Epithelial cell of esophagus (primary cell): Measurements from ENCODE around the gene UBE2J1.

ENCODE experiments used
- DNase-seq: peaks from one replicate; pipeline ENCODE4 v3.0.0; 2010; ENCODE audit warnings: low read depth
- H3K4me3 ChIP-seq: 2 replicates; pipeline ENCODE4 v1.5.1; 2011; ENCODE audit warnings: mild to moderate bottlenecking, low read length, control low read depth
- TF ChIP-seq, protein P1 (sequence below): IDR thresholded peaks from 2 replicates; pipeline ENCODE4 v1.5.1; 2011; ENCODE audit warnings: low read depth, mild to moderate bottlenecking, low read length, control low read depth, inconsistent platforms; ENCODE audit not compliant: insufficient read depth; ENCODE audit errors: missing control alignments

Gene UBE2J1

DNA sequence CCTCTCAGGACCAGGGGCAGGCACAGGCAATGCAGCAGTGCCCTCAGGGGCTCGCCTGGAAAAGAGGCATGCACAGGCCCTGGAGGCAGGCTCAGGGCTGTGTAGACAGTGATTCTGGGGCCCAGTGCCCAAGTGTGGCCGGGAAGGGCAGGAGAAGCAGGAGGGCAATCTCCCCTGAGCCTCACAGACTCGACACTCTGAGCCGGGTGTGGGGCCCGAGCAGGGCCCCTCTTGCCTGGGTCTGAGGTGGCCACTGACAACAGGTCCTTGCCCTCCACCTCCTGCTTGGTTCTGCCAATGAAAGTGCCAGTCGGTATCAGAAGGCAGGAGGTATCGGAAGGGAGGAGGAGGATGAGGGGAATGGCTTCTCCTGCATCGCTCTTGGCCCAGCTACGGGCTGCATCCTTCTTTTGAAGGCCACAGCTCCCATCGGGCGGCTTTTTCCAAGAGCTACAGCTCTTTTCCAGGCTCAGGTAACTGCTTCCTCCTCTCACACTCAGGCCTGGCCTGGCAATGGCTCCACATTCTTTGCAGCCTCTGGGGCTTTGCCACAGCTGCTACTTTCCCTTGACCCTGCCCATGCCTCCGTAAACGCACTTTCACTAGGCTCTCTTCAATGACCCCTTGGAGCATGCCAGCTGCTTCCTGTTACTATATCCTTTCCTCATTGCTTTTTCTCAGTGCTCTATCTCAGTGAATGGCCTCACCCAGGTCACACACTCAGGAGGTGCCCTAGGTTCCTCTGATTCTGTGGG is 61.9 kb downstream of the UBE2J1 start:
- no peak for DNase-seq

DNA sequence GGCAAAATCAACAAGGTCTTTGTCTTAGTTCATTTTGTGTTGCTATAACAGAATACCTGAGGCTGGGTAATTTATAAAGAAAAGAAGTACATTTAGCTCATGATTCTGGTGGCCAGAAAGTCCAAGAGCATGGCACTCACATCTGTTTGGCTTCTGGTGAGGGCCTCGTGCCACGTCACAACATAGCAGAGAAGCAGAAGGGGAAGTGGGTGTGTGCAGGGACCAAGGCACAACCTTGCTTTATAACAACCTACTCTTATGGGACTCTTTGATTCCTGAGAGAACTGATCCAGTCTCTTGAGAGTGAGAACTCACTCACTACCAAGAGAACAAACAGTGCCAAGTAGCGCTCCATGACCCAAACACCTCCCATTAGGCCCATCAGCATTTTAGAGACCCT is 62.8 kb downstream of the UBE2J1 start:
- DNase-seq = no peak
- no peak overlapping the region for H3K4me3 ChIP-seq
- TF ChIP-seq, protein P1, sequence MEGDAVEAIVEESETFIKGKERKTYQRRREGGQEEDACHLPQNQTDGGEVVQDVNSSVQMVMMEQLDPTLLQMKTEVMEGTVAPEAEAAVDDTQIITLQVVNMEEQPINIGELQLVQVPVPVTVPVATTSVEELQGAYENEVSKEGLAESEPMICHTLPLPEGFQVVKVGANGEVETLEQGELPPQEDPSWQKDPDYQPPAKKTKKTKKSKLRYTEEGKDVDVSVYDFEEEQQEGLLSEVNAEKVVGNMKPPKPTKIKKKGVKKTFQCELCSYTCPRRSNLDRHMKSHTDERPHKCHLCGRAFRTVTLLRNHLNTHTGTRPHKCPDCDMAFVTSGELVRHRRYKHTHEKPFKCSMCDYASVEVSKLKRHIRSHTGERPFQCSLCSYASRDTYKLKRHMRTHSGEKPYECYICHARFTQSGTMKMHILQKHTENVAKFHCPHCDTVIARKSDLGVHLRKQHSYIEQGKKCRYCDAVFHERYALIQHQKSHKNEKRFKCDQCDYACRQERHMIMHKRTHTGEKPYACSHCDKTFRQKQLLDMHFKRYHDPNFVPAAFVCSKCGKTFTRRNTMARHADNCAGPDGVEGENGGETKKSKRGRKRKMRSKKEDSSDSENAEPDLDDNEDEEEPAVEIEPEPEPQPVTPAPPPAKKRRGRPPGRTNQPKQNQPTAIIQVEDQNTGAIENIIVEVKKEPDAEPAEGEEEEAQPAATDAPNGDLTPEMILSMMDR = no peak

More for the DNA sequence above, 61.9 kb downstream of the UBE2J1 start:
- no peak overlapping the region for H3K4me3 ChIP-seq
- TF ChIP-seq, protein P1 = no peak

DNA sequence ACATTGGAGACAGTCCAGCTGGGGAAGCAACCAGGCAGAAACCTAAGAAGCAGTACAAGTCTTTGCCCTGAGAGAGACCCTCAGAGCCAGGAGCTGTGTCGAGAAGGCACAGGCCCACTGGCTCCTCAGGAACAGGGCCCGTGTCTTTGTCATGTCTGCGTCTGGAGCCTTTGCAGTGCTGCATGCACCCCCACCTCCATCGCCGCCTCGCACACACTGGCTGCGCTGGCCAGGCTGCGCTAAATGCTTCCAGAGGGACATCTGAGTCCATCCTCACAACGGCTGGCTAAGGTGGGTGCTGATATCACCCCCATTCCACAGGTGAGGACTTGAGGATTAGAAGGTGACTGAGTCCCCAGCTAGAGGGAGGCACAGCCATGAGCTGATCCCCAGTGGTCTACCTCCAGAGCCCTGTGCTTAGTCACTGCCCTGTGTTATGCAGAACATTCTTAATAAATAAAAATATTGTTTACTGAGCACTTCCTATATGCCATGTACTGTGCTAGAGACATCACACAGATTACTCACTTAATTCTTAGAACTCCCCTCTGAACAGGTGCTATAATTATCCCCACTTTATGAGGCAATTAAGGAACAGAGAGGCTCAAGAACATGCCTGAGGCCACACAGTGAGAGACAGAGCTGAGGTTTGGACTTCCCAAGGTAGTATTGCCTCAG is 65.0 kb downstream of the UBE2J1 start:
- TF ChIP-seq, protein P1 = no peak
- no peak overlapping the region for H3K4me3 ChIP-seq
- DNase-seq = no peak

DNA sequence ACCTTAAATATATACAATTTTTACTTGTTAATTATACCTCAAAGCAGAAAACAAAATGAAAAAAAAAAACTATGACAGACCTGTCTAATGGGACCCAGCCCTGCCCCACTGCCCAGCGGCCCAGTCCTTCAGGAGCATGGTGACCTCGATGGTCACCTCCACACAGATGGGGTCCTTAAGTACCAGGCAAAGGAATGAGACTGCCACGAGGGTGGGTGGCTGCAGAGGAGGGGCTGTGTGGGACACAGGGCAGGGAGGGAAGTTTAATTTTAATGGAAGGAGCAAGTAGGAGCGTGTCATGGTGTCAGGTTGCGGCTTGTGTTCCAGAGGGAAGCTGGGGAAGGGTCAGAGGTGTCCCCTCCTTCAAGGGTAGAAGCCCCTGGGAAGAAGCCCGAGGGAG is 66.0 kb downstream of the UBE2J1 start:
- TF ChIP-seq, protein P1 = no peak
- no peak for DNase-seq
- no peak overlapping the region for H3K4me3 ChIP-seq

DNA sequence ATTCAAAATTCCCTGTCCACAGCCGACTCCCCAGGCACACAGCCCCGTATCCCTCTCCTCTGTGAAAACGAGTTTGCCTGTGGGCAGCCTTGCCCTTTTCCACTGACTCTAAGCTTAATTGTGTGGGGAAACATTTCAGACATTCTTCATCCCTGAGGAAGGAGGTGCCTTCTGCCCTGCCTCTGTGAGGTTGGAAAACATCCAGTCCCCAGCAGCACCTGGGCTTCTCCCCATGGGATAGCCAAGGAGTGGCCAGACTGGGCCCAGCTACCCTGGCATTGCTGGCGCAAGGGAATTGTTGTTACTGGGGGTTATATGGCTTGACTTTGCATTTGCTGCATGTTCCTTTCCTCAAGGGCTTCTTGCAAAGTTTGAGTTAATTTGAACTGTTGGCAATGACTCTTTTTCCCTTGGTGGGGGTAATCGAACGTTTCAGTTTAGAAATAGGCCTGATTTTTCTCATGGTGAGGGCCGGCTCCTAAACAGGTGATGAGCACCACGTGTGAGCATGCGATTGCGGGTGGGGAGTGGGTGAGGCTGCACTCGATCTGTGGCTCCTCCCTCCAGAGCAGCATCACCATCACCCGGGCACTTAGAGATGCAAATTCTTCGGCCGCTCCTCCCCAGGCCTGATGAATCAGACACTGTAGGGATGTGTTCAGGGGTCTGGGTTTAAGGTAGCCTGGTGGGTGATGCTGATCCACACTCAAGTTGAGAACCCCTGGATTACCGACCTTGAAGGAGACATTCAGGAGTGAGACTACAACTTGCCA is 67.4 kb downstream of the UBE2J1 start:
- TF ChIP-seq, protein P1 = no peak
- DNase-seq = no peak
- no peak overlapping the region for H3K4me3 ChIP-seq

DNA sequence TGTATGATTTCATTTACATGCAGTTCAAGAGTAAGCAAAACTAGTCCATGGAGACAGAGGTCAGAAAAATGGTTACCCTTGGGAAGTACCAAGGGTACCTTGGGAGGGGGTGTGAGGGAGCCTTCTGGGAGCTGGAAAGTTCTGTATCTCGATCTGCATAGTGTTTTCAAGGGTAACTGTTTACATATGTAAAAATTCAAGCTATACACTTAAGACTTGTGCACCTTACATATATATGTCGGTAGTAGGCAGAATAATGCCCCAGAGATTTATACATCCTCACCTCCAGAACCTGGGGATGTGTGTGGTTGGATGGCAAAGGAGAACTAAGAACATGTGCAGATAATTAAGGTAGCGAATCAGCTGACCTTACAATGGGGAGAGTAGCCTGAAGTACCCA is 68.4 kb downstream of the UBE2J1 start:
- no peak for DNase-seq
- no peak overlapping the region for H3K4me3 ChIP-seq
- TF ChIP-seq, protein P1 = no peak
